Limb (tissue), 2 donors: ENCODE results near the gene AKR1C4.
"Not testable (repeated sequence)": the region's sequence is repeated elsewhere in the genome, so short reads cannot be mapped to it uniquely, and the experiment has no call there.

Experiments
- DNase-seq, 2 donors: peaks; one replicate each; pipeline ENCODE4 v3.0.0-alpha.2; 2016; ENCODE audit errors: extremely low spot score in 2 of 2

AKR1C4 gene

DNA sequence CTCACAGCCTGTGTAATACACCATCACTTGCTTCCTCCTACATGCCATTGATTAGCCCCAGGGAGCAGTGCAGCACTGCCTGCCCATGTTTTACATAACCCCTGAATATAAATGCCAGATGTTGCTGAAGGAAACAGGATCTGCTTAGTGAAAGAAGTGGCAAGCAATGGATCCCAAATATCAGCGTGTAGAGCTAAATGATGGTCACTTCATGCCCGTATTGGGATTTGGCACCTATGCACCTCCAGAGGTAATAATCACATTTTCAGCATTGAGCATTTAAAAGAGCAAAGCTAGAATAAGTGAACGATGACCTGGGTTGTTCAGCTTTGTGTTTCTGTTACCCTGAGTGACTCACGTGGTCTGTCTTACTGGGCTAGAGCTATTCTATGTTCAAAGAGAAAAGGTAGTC is at the start of gene AKR1C4:
TSS of gene AKR1C4 (plus strand) at position 136 of the 412 bp plus-strand sequence. CDS start at position 167, 31 bp downstream.
- peak in 1 of 2 donors; percentile 3 for DNase-seq

DNA sequence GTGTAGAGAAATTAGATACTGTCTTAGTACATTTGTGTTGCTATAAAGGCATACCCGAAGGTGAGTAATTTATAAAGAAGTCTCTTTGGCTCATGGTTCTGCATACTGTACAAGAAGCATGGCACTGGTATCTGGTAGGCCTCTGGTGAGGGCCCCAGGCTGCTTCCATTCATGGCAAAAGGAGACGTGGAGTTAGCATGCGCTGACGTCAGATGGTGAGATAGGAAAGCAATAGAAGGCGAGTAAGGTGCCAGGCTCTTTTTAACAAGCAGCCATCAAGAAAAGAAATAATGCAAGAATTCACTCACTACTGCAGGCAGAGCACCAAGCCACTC is 49.8 kb upstream of the AKR1C4 start:
- no peak for DNase-seq

DNA sequence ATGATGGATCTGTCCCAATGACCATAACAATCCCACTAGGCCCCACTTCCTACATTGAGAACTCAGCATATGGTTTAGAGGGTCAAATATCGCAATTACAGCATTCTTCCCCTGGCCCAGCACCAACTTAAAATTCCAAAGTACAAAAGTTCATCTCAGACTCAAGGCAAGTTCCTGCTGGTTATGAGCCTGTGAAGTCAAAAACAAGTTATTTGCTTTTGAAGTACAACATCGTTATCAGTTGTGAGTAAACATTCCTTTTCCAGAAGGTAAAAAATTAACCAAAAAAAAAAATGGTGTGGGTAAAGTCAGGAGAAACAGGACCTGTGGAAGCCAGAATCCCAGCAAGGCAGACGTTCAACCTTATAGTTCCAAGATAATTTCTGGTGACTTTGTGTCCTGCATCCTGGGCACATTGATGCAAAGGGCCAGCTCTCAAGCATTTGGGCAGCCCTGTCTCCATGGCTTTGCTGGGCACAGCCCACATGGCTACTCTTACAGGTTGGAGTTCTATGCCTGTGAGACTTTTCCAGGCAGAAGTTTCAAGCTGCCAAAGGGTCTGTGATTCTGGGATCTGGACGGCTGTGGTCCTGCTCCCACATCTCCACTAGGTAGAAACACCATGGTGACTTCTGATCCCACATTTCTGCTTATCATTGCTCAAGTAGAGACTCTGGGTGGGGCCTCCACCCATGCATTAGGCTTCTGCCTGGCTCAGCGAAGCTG is 49.2 kb upstream of the AKR1C4 start:
- peak in 1 of 2 donors; percentile 1 for DNase-seq

DNA sequence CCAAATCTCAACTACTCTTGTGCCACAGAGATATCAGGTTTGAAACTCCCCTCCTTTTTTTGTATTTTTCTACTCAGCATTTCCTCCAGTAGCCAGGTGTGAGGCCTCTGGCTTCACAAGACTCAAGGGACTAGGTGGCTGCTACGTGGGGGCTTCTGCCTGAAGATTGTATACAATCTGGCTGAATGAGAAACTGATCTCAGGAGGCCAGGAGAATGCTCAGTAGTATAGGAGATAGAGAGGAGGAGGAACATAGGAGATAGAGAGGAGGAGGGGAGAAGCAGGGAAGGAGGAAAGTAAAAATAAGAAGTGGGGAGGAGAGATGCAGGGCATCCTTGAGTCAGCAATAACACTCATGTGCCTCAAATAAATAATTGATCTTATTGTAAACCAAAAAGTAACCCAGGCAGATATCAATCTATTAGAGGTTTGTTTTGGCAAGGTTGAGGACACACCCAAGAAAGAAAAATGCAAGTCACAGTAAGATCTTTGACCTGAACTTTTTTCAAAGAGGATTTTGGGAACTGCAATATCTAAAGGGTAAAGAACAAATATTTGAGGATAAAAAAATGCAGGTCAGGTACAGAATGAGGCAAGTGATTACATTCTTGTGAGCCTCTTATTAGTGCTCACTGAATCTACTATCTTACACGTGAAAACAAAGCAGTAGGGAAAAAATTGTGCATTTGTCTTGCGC is 48.5 kb upstream of the AKR1C4 start:
- DNase-seq = no peak

DNA sequence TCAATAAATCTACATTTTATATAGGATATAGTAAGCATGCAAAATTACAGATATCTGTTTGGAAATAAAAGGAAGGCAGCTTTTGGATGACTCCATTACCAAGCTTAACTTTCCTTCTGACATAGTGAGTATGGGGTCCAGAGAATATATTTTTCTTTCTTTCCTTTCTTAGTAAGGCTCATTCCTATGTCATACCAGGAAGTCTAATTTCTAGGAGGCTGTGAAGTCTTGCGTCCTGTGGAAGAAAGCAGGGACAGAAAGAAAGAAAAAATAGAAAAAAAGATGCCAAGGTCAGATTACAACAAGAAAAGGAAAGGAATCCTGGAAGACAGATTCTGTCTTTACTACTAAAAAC is 48.0 kb upstream of the AKR1C4 start:
- no peak for DNase-seq

DNA sequence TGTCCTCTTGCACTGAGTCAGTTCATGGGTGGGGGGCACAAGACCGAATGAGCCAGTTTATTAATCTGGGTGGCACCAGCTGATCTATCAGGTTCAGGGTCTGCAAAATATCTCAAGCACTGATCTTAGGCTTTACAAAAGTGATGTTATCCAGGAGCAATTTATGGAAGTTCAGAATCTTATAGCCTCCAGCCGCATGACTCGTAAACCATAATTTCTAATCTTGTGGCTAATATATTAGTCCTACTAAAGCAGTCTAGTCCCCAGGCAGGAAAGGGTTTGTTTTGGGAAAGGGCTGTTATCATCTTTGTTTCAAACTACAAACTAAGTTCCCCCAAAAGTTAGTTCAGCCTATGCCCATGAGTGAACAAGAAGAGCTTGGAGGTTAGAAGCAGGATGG is 45.6 kb upstream of the AKR1C4 start:
- no peak for DNase-seq

DNA sequence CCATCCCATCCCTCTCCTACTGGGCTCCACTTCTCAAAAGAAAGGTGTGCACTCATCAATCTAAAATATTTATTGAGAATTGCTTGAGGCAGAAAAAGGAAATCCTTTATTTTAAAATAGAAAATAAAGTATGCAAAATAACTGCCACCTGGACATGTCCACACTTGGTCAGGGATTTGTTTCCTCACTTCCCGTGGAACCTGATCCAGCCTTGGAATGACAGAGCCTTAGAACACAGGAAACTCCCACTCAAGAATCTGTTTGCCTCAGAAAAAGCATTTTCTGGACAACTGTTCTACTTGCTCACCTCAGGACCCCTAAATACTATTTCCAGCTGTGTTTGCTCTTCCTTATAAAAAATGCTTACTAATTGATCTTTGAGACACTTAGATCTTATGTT is 40.7 kb upstream of the AKR1C4 start:
- DNase-seq = no peak

DNA sequence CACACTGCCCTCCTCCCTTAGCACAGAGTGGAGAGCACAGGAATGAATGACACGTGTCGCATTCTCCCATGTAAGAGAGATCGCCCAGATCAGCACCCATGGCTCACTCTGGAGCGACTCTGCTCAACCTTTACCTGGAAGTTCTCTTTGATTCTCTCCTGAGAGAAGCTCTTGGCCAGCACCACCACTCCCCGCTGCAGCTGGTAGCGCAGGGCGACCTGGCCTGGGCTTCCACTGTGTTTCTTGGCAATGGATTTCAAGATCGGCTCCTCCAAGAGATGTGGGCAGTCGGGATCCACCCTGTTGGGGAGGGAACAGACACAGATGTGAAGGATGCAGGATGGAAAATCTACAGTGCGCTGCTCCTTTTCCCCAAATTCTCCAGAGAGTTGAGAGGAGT is 39.1 kb upstream of the AKR1C4 start:
- DNase-seq = no peak

DNA sequence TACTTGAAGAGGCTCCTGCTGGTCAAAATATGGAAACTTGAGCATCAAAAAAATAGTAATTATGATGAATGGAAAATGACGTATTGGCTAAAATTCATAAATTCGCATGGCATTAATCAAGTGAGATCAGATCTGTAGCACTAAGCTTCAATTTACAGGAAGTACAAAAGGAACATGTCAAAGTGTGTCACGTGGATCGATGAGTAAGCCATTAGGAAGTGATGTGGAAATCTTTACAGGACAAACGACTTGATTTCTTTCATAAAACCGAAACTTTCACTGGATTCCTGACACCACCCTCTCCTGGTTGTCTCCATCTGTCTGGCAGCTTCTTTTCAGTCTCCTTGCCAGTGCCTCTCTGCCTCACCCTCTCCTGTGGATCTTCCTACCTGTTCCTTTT is 37.5 kb upstream of the AKR1C4 start:
- no peak for DNase-seq

DNA sequence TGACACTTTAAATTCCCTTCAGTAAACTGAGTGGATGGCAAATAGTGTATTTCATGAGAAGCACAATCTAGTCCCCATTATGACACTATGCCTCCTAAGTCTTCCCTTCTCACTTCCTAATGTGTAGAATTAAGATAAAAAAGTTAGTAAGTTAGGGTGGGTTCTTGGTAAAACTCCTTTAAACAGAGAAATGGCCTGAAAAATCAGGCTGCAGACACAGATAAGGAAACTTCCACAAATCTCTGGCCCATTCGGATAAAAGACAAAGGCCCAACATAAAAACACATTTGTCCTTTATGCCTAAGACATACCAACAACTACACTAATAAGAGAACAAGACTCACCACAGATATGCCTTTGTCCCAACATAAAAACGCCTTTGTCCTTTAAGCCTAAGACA is 33.1 kb upstream of the AKR1C4 start:
- no peak for DNase-seq

DNA sequence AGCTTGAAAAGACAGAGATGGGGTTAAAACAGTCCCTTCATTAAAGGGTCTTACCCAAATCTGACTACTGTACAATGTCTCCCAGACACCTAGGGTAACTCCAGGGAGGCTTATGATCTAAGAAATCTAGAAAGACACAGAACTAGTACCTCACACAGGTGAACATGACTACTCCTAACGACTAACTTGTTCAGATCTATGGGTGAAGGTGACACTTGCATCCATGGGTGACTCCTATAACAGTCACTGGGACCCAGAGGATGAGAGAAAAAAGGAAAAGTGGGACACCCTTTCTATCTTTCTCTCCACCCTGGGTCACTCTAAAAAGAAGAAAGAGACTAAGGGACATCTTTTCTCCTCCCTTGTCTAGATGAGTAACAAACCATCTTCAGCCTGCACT is 30.9 kb upstream of the AKR1C4 start:
- DNase-seq = no peak

DNA sequence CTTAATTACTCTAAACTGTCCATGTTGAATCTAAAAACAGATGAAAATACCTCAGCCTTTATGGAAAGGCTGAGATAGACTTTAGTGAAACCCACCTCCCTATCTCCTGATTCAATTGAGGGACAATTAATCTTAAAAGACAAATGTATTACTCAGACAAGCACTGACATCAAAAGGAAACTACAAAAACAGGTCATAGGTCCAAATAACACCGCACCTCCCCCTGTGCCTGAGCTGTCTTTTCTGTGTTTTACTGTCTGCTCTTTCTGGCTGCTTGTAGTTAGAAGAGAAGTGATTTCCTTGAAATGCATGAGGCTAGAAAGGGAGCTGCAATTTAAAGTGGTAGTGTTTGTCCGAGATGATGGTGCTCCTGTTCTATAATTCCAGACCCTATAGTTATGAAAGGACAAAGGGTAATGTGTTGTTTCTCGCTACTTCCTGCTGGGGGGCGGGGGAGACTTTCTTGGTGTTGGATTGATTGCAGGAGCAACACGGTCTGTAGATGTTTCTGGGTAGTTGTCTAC is 27.7 kb upstream of the AKR1C4 start:
- no peak for DNase-seq

DNA sequence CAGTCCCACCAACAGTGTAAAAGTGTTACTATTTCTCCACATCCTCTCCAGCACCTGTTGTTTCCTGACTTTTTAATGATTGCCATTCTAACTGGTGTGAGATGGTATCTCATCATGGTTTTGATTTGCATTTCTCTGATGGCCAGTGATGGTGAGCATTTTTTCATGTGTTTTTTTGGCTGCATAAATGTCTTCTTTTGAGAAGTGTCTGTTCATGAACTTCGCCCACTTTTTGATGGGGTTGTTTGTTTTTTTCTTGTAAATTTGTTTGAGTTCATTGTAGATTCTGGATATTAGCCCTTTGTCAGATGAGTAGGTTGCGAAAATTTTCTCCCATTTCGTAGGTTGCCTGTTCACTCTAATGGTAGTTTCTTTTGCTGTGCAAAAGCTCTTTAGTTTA is 21.1 kb upstream of the AKR1C4 start:
- not testable (repeated sequence) for DNase-seq

DNA sequence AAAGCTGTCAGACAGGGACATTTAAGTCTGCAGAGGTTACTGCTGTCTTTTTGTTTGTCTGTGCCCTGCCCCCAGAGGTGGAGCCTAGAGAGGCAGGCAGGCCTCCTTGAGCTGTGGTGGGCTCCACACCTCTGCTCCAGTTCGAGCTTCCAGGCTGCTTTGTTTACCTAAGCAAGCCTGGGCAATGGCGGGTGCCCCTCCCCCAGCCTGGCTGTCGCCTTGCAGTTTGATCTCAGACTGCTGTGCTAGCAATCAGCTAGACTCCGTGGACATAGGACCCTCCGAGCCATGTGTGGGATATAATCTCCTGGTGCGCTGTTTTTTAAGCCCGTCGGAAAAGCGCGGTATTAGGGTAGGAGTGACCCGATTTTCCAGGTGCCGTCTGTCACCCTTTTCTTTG is 16.1 kb upstream of the AKR1C4 start:
- not testable (repeated sequence) for DNase-seq

DNA sequence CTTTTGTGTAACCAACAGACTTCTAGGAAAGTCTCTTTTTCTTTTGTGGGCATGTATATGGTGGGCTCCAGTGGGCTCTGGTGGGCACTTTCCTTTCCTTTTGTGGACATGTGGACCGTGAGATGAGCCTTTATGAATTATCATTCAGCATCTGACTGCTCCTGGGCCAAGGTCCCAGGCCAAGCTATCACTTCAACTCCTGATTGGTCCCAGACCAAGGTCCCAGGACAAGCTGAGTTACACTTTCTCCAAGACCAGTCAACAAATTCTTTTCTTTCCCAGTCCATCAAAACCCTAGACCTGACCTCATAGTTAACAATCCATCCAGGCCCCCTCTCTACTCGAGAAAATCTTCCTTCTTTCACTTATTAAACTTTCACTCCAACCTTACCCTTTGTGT is 12.7 kb upstream of the AKR1C4 start:
- DNase-seq = no peak

DNA sequence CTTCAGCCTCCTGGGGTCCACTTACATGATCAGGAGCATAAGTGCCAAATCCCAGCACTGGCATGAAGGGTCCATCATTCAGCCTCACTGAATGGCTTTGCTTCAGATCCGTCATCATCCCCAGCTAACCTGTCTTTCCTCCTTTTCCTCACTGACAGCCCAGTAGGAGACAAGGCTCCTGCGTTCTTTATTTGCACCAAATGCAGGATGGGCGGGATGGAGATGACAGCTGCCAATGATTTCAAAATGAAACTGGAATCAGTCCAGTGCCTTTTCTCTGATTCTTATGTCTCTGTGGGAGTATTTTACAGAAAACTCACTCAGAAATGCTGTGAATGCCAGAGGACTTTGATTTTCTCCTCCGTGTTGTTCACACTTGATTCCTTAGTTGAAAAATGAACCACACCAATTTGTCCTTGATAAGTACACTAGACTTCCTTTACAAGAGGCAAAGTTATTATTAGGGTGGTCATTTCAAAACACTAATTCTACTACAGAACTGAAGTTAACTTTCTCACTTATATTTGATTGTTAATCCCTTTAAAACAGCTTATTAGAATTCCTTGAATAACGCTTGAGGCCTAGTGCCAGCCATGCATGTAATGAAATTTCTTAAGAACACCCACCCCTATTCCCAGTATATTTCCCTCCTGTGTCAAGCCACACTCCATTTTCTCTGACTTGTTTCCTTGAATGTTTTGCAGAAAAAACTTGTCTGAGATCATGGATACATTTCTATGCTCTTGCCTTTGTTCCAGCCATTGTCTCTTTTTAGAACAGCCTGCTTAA is 11.5 kb upstream of the AKR1C4 start, which contains the start of gene AKR1C8:
TSS of gene AKR1C8 (minus strand) at position 164 of the 789 bp plus-strand sequence. CDS start at position 118, 46 bp downstream.
- no peak for DNase-seq

DNA sequence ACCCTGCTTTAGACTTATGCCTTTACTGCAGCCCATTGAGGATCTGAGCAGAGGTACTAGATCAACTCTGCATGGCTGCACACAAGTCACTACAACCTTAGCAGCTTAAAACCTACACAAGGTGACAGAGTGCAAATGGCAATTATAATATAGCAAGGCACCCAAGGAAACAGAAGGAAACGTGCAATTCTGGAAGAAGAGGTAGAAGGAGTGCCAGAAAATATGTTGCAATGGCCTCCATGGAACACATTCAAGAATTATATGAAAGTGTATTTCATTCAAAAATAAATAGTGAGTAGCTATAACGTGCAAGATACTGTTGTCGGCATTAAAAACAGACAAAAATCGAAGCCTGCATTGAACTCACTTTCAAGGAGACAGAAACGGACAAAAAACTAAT is 8.8 kb upstream of the AKR1C4 start:
- no peak for DNase-seq

DNA sequence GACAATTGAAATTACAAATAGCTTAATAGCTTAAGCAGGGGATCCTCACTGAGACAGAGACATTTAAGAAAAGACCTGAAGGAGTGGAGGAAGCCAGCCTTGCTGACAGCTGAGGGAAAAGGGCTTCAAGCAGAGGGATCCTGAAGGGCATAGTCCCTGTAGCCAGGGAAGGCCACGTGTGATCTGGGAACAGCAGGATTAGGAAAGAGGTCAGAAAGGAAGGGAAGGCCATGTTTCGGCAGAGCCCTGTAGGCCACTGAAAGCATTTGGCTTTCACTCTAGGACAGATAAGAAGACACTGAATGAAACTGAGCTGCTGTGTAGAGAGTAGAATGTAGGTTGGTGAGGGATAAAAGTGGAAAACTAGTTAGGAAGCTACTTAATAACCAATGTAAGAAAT is 8.3 kb upstream of the AKR1C4 start:
- DNase-seq = no peak

DNA sequence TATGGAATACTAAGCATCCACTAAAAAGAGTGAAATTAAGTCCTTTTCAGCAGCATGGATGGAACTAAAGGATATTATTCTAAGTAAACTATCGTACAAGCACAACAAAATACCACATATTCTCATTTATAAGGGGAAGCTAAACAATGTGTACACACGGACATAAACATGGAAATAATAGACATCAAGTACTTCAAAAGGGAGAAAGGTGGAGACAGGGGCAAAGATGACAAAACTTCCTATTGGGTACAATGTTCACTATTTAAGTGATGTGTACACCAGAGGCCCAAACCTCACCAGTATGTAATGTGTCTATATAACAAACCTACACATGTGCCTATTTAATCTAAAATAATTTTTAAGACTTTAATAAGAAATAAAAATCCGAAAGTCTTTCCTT is 2.2 kb upstream of the AKR1C4 start:
- no peak for DNase-seq

DNA sequence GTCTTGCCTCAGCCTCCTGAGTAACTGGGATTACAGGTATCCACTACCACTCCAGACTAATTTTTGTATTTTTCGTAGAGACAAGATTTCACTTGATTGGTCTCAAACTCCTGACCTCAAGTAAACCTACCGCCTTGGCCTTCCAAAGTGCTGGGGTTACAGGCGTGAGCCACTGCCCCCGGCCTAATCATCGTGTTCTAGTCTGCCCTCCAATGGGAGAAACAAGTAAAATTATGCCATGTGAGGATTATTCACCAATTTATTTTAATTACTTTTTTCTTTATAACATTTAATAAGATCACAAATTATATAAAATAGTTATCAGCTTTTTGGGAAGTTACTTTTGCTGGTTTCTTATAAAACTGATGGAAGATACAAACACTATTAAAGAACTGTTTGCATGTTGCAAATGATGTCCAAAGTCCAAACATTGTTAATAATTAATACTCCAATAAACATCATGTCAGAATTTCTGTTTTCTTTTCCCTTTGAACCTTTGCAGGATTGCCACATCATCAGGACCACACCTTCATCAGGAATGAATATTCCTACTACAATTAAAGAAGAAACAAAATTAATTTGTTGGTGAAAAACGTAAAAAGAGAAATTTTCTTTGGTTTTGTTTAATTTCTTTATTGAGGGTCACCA is 786 bp upstream of the AKR1C4 start:
- DNase-seq = no peak

DNA sequence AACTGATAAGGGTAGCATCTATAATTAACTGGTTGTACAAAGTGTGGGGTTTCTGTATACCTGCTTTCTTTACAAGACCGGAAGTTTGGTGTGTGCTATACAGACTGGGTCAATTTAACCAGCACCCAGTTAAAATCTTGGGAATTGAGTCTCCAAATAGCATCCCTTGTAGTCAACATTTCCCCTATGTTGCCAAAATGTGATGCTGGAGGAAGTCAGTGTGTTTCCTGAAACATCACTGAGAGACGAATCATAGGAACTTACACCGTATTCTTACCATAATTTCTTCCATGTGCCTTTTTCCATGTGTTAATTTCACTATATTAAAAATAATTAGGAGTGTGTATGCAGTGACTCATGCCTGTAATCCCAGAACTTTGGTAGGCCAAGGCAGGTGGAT is 1.7 kb downstream of the AKR1C4 start:
- no peak for DNase-seq

DNA sequence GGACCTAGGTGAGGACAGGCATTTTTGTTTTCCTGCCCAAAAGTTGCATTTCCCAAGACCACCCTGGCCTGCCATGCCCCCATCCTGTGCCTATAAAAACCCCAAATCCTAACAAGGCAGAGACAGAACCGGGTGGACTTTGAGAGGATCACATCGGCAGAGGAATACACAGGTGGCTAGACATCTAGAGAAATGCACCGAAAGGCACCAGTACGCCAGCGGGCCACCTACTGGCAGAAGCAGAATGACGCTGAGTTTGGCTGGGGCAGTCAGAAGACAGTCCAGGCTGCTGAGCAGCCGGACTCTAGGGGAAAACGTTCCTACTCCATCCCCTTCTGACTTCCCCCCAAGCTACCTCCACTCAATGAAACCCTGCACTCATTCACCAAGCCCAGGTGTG is 2.8 kb downstream of the AKR1C4 start:
- DNase-seq = no peak
